GM23338 (cell line): ENCODE measurements around the gene IMMP2L.

Experiments used
- CREB1 ChIP-seq: fragments of 250-450 bp; sonication (Bioruptor Pico); IDR thresholded peaks from 2 replicates; pipeline ENCODE4 v1.5.0; 2020; ENCODE audit warnings: low read depth, mild to moderate bottlenecking, moderate library complexity
- EZH2 ChIP-seq: fragments of 200-600 bp; sonication (generic); IDR thresholded peaks from one replicate; pipeline ENCODE4 v1.8.0; 2017; ENCODE audit warnings: antibody characterized with exemption, mild to moderate bottlenecking, low read depth; ENCODE audit not compliant: unreplicated experiment
- EZH2phosphoT487 ChIP-seq: fragments of 200-600 bp; sonication (generic); IDR thresholded peaks from one replicate; pipeline ENCODE4 v1.8.1; 2018; ENCODE audit warnings: antibody characterized with exemption; ENCODE audit not compliant: unreplicated experiment
- JUNB ChIP-seq: IDR thresholded peaks from one replicate; pipeline ENCODE4 v1.6.1; 2016; ENCODE audit warnings: antibody characterized with exemption; ENCODE audit not compliant: unreplicated experiment
- NANOG ChIP-seq: IDR thresholded peaks from 2 replicates; pipeline ENCODE4 v1.6.1; 2016; ENCODE audit warnings: antibody characterized with exemption, borderline replicate concordance
- POLR2AphosphoS5 ChIP-seq: IDR thresholded peaks from 2 replicates; pipeline ENCODE4 v1.6.1; 2016; ENCODE audit warnings: antibody characterized with exemption, low read depth
- ZNF114 ChIP-seq: fragments of 250-450 bp; sonication (Bioruptor Pico); IDR thresholded peaks from 2 replicates; pipeline ENCODE4 v1.5.0; 2020; ENCODE audit warnings: mild to moderate bottlenecking, moderate library complexity
- ZNF331 ChIP-seq: fragments of 250-450 bp; sonication (Bioruptor Pico); IDR thresholded peaks from 2 replicates; pipeline ENCODE4 v1.5.0; 2020; ENCODE audit warnings: low read depth, mild to moderate bottlenecking, moderate library complexity
- TF ChIP-seq, protein P1 (sequence below), 2 experiments: fragments of 200-600 bp in 1 of 2; sonication (generic) in 1 of 2; conservative IDR thresholded peaks; 2 replicates each; pipeline versions ENCODE4 v1.5.1 to v1.6.1; 2016 to 2017; ENCODE audit warnings: antibody characterized with exemption in 2 of 2, low read depth in 2 of 2, mild to moderate bottlenecking in 2 of 2, moderate library complexity in 1 of 2
- TF ChIP-seq, protein P2 (sequence below): IDR thresholded peaks from one replicate; pipeline ENCODE4 v1.6.1; 2018; ENCODE audit warnings: antibody characterized with exemption; ENCODE audit not compliant: unreplicated experiment
- TF ChIP-seq, protein P3 (sequence below): IDR thresholded peaks from 2 replicates; pipeline ENCODE4 v1.6.1; 2016; ENCODE audit warnings: antibody characterized with exemption

DNA sequence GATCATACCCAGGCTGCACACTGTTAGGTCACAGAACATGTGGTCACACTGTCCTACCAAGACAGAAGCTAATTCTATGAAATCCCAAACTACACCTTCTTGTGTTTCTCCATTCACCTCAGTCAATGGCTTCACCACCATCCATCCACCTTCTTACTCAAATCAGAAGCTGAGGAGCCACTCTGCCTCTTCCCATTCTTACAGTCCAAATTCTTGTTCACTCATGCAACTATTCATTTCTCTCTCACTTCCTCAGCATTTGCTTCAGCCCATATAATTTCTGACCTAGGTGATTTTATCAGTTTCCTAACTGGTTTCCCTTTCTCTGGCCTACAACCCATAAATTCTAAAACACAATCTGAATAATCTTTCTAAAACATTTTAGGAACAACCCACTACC, 242.2 kb downstream of the IMMP2L start:
- TF ChIP-seq, protein P1, sequence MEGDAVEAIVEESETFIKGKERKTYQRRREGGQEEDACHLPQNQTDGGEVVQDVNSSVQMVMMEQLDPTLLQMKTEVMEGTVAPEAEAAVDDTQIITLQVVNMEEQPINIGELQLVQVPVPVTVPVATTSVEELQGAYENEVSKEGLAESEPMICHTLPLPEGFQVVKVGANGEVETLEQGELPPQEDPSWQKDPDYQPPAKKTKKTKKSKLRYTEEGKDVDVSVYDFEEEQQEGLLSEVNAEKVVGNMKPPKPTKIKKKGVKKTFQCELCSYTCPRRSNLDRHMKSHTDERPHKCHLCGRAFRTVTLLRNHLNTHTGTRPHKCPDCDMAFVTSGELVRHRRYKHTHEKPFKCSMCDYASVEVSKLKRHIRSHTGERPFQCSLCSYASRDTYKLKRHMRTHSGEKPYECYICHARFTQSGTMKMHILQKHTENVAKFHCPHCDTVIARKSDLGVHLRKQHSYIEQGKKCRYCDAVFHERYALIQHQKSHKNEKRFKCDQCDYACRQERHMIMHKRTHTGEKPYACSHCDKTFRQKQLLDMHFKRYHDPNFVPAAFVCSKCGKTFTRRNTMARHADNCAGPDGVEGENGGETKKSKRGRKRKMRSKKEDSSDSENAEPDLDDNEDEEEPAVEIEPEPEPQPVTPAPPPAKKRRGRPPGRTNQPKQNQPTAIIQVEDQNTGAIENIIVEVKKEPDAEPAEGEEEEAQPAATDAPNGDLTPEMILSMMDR (conservative IDR thresholded peaks at IDR 0.05; ENCODE audit: low read depth in 2 of 2): no peak
- TF ChIP-seq, protein P2, sequence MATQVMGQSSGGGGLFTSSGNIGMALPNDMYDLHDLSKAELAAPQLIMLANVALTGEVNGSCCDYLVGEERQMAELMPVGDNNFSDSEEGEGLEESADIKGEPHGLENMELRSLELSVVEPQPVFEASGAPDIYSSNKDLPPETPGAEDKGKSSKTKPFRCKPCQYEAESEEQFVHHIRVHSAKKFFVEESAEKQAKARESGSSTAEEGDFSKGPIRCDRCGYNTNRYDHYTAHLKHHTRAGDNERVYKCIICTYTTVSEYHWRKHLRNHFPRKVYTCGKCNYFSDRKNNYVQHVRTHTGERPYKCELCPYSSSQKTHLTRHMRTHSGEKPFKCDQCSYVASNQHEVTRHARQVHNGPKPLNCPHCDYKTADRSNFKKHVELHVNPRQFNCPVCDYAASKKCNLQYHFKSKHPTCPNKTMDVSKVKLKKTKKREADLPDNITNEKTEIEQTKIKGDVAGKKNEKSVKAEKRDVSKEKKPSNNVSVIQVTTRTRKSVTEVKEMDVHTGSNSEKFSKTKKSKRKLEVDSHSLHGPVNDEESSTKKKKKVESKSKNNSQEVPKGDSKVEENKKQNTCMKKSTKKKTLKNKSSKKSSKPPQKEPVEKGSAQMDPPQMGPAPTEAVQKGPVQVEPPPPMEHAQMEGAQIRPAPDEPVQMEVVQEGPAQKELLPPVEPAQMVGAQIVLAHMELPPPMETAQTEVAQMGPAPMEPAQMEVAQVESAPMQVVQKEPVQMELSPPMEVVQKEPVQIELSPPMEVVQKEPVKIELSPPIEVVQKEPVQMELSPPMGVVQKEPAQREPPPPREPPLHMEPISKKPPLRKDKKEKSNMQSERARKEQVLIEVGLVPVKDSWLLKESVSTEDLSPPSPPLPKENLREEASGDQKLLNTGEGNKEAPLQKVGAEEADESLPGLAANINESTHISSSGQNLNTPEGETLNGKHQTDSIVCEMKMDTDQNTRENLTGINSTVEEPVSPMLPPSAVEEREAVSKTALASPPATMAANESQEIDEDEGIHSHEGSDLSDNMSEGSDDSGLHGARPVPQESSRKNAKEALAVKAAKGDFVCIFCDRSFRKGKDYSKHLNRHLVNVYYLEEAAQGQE: no peak
- no peak for TF ChIP-seq POLR2AphosphoS5
- TF ChIP-seq EZH2phosphoT487: no peak
- TF ChIP-seq CREB1 (CRISPR knock-in tag): no peak
- TF ChIP-seq EZH2: no peak
- TF ChIP-seq NANOG: no peak
- TF ChIP-seq ZNF114 (CRISPR knock-in tag): no peak
- TF ChIP-seq JUNB: no peak
- no peak for TF ChIP-seq ZNF331 (CRISPR knock-in tag)
- TF ChIP-seq, protein P3, sequence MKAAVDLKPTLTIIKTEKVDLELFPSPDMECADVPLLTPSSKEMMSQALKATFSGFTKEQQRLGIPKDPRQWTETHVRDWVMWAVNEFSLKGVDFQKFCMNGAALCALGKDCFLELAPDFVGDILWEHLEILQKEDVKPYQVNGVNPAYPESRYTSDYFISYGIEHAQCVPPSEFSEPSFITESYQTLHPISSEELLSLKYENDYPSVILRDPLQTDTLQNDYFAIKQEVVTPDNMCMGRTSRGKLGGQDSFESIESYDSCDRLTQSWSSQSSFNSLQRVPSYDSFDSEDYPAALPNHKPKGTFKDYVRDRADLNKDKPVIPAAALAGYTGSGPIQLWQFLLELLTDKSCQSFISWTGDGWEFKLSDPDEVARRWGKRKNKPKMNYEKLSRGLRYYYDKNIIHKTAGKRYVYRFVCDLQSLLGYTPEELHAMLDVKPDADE: no peak
